HL-60 (cell line): ENCODE results near the gene PRICKLE2.

Experiments
- GABPA ChIP-seq: IDR thresholded peaks from 2 replicates; pipeline ENCODE4 v1.6.1; 2012; ENCODE audit warnings: low read depth
- POLR2AphosphoS5 ChIP-seq: IDR thresholded peaks from 2 replicates; pipeline ENCODE4 v1.6.1; 2012; ENCODE audit warnings: low read depth
- SPI1 ChIP-seq: IDR thresholded peaks from 2 replicates; pipeline ENCODE4 v1.6.1; 2012; ENCODE audit warnings: low read depth, mild to moderate bottlenecking, borderline replicate concordance
- TF ChIP-seq, protein P1 (sequence below): IDR thresholded peaks from one replicate; pipeline ENCODE4 v1.5.1; 2011; ENCODE audit warnings: low read length, control low read depth, inconsistent platforms; ENCODE audit not compliant: insufficient read depth

GRCh38 chr3:64270866-64271260, 45.6 kb upstream of the PRICKLE2 start:
- TF ChIP-seq, protein P1, sequence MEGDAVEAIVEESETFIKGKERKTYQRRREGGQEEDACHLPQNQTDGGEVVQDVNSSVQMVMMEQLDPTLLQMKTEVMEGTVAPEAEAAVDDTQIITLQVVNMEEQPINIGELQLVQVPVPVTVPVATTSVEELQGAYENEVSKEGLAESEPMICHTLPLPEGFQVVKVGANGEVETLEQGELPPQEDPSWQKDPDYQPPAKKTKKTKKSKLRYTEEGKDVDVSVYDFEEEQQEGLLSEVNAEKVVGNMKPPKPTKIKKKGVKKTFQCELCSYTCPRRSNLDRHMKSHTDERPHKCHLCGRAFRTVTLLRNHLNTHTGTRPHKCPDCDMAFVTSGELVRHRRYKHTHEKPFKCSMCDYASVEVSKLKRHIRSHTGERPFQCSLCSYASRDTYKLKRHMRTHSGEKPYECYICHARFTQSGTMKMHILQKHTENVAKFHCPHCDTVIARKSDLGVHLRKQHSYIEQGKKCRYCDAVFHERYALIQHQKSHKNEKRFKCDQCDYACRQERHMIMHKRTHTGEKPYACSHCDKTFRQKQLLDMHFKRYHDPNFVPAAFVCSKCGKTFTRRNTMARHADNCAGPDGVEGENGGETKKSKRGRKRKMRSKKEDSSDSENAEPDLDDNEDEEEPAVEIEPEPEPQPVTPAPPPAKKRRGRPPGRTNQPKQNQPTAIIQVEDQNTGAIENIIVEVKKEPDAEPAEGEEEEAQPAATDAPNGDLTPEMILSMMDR: no peak
- TF ChIP-seq GABPA: no peak
- no peak for TF ChIP-seq SPI1
- TF ChIP-seq POLR2AphosphoS5: no peak
